HG02885 (cell line): ENCODE results near the gene DOCK3.
A peak's percentile ranks its signal among the peaks of the same experiment; 100 is the strongest.
"Not testable (repeated sequence)": the region's sequence is repeated elsewhere in the genome, so short reads cannot be mapped to it uniquely, and the experiment has no call there.

ENCODE experiments used
- ATAC-seq: cut with Tn5 transposase; IDR thresholded peaks from one replicate; pipeline ENCODE4 v1.9.1; 2021; ENCODE audit warnings: mild to moderate bottlenecking; ENCODE audit not compliant: unreplicated experiment, poor library complexity

Gene DOCK3

DNA sequence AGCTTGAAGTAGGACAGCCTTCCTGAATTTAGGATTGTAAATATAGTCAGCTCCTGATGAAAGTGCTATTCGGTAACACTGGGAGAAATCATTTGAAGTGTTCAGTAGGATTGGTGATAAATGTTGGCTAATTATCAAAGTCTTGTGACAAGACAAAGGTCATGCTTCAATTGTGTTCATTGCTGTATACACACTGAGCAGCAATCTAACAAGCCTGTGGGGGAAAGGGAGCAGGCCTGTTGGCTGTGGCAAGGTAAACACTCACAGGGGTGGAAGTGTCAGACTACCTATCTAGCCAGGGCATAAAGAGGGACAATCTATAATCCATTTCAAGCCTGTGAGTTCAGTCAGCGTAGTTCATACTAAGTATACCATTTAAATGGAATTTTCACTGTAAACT lies 599.3 kb downstream of the DOCK3 start:
- ATAC-seq, result no peak

DNA sequence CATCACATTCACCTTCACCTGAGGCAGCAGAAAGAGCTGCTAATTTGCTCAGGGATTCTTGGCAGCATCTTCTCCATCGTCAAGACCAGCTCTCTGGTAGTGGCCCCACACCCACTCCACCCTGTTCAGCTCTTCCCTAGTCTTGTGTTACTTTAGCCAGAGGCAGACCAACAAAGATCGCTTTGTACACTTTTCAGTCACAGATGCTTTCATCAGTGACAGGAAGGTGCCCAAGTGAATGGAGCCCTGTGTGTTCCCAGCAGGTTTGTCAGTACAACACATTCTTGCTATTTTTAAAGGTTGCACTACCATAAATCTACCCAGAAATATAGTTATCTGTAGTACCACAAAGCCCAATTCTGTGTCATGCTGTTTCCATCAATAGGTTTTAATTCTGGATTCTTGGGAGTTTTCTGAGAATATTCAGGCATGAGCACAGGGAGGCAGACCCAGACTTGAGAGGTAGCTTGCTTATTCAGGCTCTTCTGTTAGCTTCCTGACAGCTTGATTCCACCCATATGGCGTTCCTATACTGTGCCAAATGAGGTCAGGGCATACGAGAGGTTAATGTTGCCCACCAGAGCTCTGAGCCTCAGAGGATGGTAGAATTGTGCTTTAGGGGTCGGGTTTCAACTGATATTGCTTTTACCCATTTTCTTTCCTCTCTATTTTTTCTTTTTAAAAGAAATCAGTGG lies 600.5 kb downstream of the DOCK3 start:
- ATAC-seq, result no peak

DNA sequence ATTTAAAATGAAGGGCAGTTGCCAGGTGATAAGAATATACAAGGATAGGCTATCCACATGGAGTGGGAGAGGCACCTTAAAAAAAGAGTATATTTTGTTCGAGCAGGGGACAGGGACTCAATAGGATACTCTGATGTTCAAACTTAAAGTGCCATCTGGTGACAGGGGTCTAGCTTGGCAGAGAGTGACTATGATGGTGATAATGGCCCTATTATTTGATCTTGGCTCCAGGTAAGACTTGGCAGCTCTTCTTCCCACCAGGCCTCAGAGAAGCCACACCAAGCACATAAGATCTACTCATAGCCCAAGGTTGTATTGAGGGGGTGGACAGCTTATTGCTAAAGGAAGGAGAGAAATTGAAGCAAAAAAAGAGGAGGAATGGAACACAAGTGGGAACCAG lies 601.3 kb downstream of the DOCK3 start:
- ATAC-seq, result no peak

DNA sequence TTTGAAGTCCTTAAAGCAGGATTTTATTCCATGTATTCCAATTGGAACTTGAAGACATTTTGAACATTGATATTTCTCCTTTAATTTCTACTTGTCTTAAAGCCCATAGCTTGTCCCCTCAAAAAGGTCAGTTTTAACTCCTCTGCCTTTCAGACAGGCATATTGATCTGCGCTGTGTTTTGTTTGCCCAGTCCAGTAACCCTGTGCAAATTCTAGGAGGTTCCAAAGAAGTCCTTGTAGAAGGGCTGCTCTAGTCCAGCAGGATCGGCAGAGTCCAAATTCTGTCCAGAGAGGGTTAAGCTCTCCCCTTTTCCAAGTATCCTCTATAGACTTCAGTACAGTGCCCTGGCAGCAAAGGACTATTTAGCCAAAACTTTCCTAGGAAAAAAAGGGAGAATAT lies 604.7 kb downstream of the DOCK3 start:
- ATAC-seq, result no peak

DNA sequence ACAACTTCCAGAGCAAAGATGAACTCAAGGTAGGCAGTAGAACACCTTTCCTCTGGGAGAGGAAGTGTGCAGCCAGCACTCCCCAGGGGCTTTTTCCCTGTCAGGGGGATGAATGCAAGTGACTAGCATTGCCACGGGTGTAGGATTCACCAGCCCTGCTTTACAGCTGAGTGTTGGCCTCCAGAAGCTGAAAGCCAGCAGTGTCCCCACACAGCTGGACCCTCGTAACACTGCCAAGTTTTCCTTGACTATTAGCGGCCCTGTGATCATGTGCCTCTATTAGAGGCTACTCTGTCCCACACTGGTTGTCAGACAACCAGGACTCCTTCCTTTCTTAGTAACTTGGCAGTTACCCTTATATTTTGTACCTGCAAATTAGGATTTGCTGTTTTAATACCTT lies 605.4 kb downstream of the DOCK3 start:
- ATAC-seq, result no peak

DNA sequence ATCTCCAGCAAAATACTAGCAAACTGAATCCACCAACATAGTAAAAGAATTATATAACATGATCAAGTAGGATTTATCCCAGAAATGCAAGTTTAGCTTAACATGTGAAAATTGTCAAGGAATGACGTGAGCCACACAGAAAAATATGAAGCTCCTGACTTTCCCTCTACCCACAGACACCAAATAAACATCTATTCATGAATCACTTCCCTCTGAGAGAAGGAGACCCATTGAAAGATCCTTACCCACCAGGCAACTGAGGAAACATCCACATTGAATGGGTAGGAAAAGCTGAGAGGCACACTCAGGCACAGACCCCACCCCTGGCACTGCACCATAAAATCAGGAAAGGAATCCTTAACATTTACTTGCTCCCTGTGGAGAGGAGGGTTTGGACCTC lies 608.2 kb downstream of the DOCK3 start:
- no peak for ATAC-seq

DNA sequence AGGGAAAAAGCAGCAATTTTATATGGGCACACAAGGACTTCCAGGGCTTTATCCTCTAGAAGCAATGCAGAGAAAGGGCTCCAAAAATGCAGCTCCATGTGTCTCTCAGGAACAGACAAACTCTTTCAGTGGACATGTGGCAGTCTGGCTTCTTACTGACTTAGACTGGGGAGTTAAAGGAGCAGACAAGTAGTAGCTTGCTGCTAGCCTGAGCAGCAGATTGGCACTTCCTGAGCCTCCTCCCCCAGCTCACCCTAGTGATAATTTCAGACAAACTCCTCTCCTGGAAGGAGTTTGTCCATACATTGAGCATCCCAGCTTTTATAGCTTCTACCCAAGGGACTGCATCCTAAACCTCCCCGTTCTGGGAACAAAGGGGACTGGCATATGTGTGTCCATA lies 608.7 kb downstream of the DOCK3 start:
- no peak for ATAC-seq

DNA sequence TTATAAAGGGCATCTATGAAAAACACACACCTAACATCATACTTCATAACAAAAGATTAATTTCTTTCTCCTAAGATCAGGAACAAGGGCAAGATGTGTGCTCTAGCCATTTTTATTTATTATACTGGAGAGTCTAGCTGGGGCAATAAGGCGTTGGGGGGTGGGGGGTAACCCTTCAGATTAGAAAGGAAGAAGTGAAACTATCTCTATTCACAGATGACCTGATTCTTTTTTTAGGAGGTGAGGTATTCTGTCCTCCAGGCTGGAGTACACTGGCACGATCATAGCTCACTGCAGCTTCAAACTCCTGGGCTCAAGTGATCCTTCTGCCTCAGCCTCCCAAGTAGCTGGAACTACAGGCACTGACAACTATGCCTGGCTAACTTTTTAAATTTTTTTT lies 620.9 kb downstream of the DOCK3 start:
- ATAC-seq, result peak; percentile 74

DNA sequence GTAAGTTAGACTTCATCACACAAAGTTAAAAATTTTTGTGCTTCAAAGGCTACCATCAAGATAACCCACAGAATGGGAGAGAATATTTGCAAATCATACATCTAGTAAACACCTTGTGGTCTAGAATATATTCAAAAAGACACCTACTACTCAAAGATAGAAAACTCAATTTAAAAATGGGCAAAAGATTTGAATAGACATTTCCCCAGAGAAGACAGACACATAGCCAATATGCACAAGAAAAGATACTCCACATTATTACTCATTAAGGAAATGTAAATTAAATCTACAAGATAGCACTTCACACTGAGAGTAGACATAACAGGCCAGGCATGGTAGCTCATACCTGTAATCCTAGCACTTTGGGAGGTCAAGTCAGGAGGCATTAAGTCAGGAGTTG lies 622.6 kb downstream of the DOCK3 start:
- ATAC-seq, result no peak

DNA sequence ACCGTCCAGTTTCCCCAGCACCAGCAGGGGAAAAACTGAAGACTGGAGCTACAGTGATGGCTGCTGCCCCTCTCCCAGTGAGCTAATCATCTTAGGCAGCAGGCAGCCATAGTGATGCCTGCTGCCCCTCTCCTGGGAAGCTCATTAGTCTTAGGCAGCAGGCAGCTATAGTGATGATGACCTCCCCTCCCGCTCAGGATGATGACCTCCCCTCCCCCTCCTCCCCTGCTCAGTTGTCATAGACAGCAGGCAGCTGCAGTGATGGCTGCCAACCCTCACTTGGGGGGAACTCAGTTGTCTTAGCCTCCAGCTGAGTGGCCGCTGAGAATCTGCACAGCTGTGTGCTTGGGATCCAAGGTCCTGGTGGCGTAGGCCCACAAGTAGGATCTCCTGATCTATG lies 629.5 kb downstream of the DOCK3 start:
- no peak for ATAC-seq

DNA sequence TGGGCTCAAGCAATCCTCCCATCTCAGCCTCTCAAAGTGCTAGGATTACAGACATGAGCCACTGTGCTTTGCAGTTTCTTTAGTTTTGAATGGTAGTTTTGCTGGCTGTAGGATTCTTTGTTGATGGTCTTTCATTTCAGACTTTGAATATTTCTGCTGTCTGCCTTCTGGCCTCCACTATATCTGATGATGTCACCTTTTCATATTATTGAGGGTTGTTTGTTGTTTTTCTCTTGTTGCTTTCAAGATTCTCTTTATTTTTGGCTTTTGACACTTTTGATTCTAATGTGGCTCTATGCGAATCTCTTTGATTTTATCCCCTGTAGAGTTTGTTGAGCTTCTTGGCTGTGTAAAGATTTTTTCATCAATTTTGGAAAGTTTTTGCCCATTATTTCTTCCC lies 631.4 kb downstream of the DOCK3 start:
- ATAC-seq, result no peak

DNA sequence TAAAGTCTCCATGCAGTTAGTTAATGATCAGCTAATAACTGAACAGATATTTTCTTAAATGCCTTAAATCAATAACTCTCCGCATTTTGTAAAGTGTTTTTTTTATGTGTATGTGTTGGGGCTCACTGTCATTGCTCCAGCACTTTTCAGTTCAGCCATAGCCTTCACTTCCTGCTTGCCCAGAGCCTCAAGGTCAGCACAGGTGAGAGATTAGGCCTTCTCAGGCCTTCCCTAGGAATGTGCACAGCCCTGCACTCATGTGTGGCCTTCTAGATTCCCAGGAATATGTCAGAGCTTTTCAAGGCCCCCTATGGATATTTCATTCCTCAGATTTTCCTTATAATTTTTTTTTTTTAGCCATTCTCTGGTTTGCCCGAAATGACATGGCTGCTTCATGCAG lies 632.7 kb downstream of the DOCK3 start:
- ATAC-seq, result no peak

DNA sequence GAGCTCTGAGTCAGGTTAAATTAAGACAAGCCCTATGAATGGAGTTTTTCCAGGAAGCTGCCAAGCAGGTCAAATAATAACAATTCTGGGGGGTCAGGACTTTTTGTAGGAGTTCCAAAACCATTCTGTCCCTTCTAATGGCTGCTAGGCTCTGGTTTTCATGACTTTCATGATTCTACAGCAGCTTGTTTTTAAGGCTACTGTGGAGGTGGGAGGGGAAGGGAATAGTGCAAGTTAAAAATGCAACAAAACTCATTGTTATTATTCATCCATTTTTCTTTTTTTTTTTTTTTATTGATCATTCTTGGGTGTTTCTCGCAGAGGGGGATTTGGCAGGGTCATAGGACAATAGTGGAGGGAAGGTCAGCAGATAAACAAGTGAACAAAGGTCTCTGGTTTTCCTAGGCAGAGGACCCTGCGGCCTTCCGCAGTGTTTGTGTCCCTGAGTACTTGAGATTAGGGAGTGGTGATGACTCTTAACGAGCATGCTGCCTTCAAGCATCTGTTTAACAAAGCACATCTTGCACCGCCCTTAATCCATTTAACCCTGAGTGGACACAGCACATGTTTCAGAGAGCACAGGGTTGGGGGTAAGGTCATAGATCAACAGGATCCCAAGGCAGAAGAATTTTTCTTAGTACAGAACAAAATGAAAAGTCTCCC lies 633.3 kb downstream of the DOCK3 start:
- ATAC-seq, result not testable (repeated sequence)

DNA sequence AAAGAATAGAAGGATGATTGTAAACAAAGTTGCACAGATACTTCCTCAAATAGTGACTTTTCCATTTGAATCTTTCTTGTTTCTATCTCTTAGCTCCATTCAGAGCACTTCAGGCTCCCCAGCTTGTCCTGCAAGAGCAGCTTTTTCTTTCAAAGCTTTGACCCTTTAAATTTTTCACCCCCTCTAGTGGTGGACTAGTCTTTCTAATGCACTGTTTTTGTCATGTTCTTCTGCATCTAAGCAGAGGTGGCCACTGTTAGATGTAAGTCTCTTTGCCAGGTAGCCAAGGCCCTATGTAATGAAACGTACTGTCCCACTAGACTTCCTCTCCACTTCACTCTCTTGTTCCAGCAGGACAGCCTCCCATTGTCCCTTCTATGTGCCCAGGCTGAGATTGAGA lies 636.3 kb downstream of the DOCK3 start:
- no peak for ATAC-seq

DNA sequence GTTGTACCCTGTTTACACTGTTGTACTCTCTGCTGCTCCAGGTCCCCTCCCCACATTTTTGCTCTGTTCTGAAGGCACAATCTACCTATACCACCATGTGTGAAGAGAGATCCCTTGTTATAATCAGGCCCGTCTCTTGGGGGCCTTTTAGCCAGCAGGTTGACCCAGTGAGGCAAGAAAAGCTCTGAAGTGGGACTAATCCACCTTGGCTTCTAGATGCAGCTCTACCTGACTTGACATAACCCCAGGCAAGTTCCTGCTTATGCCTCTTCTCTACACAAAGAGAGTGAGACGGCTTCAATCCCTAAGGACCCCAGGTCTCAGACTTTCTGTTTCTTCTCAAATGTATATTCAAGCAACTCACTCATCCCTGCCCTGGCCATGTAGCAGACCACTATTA lies 653.5 kb downstream of the DOCK3 start:
- ATAC-seq, result no peak

DNA sequence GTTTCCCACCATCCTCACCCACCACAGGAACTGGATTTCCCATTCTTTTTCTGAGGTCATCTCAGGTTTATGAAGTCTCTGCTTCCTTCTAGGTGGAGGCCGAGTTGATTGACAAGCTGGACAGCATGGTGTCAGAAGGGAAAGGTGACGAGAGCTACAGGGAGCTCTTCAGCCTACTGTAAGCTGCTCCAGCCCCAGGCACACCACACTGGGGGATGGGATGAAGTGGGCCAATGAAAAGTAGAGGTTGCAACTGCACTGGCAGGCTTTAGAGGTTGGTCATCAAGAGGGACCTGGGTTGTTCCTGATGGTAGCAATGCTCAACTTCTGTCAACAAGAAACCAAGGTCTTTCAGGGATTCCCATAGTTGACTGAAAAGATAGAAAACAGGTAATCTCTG lies 655.3 kb downstream of the DOCK3 start:
- no peak for ATAC-seq

DNA sequence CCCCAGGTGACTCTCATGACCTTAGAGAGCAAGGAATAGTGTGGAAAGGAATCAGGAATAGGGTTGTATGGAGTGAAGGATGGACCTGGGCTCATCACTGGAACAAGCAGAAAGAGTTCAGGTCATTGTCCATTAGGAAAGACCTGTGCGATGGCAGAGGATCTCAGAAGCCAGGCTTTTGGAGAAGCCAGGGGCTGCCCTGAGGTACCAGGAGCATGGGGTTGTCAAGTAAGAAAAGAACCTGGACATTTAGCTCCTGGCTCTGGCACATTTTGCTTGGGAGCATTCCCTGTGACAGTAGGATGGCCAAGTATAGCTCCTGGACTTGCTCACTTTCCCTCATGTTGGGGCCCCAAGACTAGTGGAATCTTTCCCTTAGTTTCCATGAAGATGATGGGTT lies 657.4 kb downstream of the DOCK3 start:
- no peak for ATAC-seq

DNA sequence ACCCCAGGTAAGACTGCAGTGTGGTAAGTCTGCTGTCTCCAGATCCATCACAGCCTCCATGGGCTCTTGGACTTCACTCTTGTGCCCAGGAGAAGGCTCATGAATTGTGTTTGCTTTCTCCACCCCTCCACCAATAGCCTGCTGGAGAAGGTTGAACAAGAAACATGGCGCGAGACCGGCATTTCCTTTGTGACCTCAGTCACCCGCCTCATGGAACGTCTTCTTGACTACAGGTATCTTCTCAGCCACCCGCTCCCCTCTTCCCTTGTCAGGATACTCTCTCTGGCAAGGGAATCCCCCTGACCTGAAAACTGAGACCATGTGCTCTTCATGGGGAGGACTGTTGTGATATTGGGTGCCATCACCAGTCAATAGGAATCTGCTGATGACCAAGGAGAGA lies 658.3 kb downstream of the DOCK3 start:
- ATAC-seq, result no peak

DNA sequence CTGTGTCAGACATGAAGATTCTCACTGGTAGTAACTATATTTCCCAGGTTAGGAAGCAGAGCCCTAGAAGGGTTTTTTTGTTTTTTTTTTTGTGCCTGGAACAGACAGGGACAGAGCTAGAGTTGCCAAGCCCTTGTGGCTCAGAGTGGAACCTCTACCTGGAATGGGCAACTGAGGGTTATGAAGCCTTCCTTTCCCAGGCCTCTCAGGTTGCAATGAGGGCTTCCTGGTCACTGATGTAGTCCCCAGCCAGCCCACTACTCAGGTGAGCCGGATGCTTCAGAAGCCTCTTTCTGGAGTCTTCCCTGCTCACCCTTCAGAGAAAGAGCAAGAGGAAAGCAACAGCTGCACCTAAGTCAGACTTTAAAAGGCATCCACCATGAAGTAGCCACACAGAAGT lies 661.5 kb downstream of the DOCK3 start:
- no peak for ATAC-seq

DNA sequence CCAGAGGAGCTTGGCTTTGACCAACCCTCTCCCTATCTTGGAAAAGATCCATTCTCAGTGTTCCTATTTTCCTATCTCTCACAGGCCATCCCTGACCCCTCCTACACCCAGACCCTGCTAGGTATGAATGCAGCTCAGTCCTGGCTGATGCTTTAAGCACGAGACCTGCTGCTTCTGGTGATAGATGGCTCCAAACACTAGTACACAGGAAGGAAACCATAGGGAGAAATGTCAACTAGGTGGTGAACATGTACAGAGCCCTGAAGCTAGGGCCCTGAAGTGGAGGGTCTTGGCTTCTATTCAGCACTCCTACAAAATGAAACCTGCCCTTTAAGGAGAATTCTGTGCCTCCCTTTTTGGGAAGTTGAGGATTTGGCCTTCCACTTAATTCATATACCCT lies 662.9 kb downstream of the DOCK3 start:
- ATAC-seq, result no peak

DNA sequence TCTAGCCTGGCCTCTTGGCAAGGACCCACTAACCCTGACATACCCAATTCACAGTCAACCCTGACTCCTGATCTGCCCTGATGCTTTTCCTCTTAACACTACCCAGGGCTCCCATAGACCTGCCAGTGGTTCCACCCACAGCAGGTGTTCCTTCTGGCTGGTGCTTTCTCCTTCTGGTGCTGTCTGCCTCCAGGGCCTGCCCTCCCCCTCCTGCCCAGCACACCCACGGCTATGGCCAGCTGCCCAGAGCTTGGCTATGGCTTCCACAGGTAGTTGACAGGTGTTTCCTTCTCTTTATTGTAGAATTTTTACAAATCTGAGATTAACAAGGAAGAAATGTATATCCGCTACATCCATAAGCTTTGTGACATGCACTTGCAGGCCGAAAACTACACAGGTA lies 663.9 kb downstream of the DOCK3 start:
- no peak for ATAC-seq
